GM19452 (cell line): ENCODE data around the gene EED.

Experiments used
- ATAC-seq: cut with Tn5 transposase; IDR thresholded peaks from one replicate; pipeline ENCODE4 v1.9.1; 2021; ENCODE audit not compliant: unreplicated experiment

The EED gene, protein sequence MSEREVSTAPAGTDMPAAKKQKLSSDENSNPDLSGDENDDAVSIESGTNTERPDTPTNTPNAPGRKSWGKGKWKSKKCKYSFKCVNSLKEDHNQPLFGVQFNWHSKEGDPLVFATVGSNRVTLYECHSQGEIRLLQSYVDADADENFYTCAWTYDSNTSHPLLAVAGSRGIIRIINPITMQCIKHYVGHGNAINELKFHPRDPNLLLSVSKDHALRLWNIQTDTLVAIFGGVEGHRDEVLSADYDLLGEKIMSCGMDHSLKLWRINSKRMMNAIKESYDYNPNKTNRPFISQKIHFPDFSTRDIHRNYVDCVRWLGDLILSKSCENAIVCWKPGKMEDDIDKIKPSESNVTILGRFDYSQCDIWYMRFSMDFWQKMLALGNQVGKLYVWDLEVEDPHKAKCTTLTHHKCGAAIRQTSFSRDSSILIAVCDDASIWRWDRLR

DNA sequence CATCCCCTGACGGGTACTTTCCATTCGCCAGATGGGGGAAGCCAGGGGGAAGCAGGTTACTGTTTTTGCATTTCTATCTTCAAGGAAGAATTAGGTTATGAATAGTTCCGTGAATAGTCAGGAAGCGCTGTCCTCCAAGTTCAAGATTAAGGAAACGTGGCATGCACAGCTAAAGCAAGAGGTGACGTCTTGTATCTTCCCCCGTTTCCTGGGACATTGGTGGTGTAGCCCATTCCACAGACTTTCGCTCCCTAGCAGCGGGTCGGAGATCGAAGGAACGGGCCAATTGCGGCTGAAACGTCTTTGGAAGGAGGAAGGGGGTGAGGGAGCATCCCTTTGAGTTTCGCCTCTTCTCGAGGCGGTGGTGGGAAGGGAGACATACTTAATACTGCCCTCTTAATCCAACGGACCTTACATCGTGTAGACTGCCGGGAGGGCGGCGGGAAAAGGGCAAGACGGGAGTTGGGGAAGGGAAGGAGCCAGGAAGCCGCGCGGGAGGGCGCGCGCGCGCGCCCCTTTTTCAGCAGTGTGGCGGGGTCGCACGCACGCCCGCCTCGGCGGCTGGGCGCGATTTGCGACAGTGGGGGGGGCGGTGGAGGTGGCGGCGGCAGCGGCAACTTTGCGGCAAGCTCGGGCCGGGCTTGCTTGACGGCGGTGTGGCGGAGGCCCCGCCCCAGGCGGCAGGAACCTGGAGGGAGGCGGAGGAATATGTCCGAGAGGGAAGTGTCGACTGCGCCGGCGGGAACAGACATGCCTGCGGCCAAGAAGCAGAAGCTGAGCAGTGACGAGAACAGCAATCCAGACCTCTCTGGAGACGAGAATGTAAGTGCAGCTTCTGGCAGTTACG, at the start of gene EED:
TSS of gene EED (plus strand) at position 232 of the 847 bp plus-strand sequence. CDS start at position 709, 477 bp downstream.
- peak; percentile 61 for ATAC-seq

DNA sequence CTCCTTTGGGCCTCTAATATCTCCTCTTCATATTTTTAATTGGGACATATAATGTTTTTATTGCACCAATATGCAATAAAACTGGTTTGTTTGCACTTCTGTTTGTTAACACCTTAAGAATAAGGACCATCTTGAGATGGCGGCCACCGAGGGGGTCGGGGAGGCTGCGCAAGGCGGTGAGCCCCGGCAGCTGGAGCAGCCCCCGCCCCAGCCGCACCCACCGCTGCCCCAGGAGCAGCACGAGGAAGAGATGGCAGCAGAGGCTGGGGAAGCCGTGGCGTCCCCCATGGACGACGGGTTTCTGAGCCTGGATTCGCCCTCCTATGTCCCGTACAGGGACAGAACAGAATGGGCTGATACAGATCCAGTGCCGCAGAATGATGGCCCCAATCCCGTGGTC, 49.6 kb upstream of the EED start:
- no peak for ATAC-seq

DNA sequence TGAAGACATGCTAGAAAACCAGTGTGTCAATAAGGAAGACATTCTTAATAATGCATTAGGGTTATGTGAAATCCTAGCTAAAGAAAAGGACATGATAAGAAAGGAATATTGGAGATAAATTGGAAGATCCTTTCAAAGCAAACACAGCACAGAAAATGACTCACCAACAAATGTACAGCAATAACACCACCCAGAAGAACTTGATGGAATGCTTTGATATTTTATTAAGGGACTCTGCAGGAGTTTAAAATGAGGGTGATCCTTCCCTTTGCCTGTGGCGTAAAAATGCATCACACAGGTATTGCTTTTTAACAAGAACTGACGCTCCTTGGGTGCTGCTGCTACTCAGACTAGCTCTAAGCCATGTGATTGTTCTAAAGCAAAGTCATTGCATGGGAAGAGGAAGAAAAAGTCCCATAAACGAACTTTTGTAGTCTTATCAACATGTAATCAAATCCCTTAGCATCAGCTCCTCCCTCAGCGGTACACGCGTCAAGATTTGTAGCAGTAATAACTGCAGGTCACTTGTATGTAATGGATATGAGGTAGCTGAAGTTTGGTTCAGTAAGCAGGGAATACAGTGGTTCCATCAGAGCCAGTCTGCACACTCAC, 48.4 kb upstream of the EED start:
- ATAC-seq, result no peak

DNA sequence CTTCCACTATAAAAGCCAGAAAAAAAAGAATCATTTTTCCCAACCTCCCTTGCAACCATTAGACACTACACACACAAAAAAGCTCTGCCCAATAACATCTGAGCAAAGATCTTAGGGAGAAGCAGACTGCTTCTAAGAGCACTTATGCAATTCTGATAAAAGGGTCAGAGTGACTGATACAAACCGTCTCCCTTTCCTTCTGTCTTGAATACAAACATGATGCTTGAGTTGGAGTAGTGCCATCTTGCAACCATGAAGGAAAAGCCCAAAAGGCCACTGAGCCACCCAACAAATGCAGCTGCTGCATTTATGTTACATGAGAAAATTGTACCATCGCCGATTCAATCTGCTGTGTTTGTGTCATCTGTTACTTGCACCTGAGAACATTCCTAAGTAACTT, 47.6 kb upstream of the EED start:
- no peak for ATAC-seq

DNA sequence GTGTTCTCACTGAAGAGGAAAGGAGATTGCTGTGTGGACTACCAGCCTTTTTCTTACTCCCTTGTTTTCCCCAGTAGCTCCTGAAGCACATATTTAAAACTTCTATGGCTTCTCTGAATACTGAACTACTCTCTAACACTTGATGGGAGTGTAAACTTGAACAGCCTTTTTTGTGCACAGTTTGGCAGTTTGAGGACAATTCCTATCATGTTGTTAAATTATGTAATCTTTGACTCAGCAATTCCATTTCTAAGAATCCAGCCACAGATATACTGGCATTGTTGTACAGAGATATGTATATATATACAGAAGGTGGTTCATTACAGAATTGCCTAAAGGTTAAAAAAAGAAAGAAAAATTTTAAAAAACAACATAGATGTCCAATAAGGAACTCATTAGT, 47.1 kb upstream of the EED start:
- no peak for ATAC-seq

DNA sequence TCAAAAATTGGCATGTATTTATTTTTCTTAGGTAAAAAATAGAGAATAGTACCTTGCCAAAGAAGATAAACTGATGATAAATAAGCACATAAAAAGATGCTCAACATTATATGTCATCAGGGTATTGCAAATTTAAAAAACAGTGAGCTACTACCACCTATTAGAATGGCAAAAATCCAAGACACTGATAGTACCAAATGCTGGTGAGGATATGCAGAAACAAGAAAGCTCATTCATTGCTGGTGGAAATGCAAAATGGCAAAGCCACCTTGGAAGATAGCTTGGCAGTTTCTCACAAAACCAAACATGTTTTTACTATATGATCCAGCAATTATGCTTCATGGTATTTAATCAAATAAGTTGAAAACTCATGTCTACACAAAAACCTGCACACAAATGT, 46.4 kb upstream of the EED start:
- ATAC-seq, result no peak

DNA sequence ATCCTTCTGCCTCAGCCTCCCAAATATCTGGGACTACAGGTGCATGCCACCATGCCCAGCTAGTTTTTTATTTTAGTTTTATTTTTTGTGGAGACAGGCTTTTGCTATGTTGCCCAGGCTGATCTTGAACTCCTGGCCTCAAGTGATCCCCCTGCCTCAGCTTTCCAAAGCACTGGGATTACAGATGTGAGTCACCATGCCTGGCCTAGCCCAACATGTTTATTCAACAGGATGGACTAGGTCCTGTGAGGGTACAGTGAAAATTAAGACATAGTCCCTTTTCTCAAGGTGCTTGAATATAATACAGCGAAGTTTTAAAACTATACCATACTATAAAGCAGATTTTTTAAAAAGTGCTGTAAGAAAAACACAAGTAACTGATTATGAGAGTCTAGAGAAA, 45.2 kb upstream of the EED start:
- no peak for ATAC-seq

DNA sequence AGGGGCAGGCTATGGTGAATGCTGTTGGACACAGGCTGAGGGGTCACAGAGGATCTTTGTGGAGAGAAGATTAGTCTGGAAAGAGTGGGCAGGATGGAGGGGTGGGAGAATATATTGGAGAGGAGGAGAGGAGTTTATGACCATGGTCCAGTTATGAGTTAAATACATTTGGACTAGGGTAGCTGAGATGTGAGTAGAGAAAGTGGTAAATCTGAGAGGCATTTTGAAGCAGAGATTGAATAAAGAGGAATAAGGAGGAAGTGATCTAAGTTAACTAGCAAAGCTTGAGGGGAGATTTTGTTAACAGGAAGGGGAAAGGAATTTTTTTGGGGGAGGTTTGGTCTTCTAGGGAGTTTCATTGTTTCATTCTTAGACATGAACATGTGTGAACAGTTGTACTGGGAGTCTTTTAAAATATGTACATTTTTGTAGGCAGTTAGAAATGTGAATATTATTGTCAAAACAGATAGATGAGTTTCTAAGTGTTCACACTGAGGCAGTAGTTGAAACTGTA, 43.1 kb upstream of the EED start:
- ATAC-seq, result no peak

DNA sequence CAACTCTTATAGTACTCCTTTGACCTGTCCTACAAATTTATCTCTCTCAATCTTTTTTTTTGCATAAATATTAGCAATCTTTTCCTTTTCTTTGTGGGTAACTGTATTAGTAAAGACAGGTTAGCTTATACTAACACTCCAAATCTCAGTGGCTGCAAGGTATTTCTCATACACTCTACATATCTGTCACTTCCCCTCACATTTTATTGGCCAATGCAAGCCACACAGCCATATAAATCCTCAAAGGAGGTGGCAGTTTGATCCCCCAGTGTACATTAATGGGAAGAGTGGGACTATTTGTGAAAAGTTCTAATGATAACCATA, 42.6 kb upstream of the EED start:
- peak; percentile 37 for ATAC-seq

DNA sequence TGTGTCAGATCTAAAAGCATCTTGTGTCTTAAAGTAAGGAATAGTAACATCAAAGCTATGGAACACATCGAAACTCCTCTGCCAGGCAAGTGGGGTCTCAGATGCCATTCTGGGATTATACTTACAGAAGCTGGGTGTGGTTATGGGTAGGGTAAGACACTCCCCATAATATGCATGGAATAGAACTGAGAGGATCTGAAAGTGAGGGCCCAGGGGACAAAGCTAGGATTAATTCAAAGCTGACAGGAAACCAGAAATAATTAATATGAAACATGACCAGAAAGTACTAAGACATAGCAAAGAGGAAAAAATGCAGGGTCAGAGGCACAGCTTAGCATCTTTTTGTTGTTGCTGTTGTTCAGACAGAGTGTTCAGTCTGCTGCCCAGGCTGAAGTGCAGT, 40.2 kb upstream of the EED start:
- ATAC-seq, result no peak

DNA sequence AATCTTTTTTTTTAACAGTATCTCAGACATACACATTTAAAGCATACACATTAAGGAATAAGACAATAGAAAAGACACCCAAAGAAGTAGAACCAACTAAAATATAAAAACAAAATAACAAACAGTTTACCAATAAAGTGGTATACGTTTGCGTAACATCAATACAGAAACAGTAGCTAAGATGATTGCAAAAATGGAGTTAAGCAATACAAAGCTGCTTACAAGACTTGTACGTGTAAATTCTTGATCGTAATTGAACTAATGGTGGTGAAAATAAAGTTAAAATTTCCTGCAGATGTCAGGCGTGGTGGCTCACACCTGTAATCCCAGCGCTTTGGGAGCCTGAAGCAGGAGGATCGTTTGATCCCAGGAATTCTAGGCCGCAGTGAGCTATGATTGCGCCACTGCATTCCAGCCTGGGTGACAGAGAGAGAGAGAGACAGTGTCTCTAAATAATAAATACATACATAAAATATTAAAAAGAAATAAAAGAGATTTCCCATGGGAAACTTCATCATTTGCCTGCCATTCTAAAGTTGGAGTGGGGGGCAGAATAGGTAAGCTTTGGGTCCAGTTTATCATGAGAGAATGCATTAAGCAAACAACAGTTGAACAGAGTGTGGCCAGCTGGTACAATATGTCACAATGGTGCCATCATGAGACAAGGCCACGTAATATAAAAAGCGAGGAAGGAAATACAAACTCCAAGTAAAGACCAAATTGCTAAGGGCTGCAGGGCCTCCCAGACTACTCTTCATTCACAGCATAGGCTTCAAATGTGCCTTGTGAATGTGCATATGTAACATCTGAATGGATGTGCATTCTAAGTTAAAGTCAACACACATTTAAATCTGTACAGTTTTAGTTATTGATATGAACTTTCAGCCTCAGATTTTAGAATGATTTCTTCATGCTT, 38.9 kb upstream of the EED start:
- ATAC-seq, result no peak

DNA sequence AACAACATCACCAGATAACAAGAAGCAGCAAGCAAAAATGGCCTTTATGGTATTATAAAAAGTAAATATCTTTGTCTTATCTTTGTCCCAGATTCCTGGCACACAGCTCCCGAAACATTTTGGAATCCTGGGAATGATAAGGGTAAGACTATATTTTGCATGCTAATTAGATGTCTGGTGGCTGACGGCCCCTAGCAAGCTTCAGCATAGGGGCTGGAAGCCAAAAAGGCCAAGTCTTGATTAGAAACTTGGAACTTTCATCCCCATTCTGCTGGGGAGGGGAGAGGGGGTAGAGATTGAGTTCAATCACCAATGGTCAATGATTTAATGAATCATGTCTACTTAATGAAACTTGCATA, 38.2 kb upstream of the EED start:
- no peak for ATAC-seq

DNA sequence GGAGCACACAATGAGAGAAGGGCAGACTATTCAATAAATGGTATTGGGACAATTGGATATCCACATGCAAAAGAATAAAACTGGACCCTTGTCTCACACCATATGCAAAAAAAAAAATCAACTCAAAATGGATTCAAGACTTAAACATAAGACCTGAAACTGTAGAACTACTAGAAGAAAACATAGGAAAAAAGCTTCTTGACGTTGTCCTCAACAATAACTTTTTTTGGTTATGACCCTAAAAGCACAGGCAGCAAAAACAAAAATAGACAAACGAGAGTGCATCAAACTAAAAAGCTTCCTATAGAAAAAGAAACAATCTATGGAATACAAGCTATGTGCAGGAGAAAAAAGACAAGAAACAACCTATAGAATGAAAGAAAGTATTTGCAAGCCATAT, 37.1 kb upstream of the EED start:
- no peak for ATAC-seq

DNA sequence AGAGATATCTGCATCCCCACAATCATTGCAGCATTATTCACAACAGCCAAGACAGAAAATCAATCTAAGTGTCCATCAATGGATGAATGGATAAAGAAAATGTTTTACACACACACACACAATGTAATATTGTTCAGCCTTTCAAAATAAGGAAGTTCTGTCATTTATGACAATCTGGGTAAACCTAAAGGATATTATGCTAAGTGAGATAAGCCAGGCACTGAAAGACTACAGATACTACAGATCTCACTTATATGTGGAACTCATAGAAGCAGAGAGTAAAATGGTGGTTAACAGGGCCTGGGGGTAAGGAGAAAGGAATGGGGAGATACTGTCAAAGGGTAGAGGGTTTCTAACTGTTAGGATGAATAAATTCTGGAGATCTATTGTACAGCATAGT, 36.0 kb upstream of the EED start:
- ATAC-seq, result no peak

DNA sequence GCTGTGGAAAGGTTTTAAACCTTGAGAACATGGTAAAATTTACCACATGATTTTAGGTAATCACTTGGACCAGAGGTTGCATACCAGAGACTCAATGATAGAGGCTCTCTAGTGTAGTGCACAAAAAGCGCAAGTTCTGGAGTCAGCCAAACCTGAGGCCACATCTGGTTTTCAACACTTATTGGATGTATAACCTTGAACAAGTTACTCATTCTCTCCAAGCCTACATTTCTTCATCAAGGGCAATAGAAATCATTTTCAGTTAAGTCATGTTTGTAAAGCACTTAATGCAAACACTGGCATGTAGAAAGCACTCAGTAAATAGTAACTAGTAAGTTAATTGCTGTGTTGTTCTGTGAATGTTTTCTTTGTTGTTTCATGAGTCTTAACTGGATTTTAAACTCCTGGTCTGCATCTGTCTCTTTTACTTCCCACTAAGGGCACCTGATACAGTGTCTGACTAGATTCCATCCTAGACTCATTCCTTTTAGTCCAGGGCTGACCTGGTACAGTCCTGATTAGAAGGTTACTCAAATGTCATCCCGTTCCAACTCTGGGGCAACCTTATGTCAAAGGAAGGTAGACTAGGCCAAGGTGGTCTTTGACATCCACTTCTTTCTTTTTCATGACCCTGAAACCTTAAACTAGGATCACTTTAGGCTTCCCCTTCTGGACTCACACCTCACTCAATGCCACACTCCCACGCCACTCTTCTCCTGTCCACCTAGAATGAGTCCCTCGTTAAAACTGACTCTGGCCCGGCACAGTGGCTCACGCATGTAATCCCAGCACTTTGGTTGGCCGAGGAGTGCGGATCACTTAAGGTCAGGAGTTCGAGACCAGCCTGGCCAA, 34.5 kb upstream of the EED start:
- no peak for ATAC-seq

DNA sequence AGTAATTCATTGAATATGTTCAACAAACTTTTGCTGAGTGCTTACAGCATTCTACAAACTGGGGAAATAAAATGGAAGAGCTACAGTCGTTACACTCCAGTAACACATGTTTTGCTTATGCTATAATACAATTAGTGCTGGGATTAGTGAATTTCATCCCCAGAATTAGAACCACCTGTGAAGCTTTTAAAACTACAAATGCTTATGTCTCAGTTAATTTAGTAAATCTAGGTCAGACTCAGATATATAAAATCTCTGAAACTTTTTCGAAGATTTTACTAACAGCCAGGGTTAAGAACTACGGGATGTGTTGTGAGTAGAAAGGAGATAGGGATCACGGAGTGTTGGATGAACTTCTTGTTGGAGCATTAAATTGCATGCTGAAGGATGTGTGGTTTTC, 33.7 kb upstream of the EED start:
- no peak for ATAC-seq

DNA sequence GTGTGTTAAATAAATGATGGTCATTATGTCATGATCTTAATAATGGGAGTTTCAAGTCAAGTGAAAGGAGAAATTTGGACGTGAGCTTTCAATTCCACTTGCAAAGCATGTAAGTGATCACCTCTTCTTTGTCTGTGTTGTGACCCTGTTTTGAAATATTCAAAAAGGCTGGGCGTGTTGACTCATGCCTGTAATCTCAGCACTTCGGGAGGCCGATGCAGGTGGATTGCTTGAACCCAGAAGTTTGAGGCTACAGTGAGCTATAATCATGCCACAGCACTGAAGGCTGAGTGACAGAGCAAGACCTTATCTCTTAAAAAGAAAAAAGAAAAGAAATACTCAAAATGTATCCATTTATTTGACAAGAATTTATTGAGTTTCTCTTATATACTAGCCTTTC, 32.9 kb upstream of the EED start:
- no peak for ATAC-seq

DNA sequence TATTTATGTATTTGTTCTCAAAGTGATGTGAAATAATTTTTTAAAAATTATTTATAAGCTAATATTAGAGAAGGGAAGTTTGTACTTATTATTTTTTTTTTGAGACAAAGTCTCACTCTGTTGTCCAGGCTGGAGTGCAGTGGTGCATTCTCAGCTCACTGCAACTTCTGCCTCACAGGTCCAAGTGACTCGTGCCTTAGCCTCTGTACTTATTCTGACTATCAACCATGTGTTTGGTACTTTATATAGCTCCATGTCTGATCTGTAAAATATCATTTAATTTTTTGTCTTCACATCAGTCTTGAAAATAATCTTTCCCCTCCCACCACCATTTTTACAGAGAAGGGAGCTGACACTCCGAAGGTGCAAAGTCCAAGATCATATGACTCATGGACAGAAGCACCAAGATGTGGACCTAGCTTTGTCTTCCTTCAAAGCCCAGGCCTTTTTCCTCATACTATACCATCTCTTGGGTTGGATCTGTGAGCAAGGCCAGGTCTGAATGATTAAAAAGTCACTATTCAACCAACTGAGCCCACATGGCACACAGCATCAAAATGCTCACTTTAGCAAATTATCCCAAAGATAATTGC, 32.4 kb upstream of the EED start:
- no peak for ATAC-seq

DNA sequence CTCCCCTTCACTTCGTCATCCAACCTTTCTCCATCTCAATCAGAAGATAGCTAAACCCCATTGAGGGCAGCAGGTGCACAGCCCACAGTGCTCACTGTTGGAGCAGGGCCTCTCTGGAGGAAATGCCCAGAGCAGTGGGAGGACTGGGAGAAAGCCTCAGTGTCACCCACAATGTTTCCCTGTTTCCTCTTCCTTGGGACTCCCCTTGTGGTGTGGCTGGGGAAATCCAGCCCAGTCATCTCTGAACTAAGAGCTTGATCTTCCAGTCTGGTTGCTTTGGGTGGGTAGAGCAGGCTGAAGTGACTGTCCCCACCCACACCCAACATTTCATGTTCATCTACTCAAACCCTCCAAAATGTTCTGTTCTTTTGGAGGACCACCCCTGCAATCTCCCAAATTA, 29.8 kb upstream of the EED start:
- ATAC-seq, result peak; percentile 49
